ENCODE measurements around the gene SEMA3F. TPM values are rescaled to one million over a fixed set of nuclear protein-coding genes. Genes with fewer than 3 reads are reported as not detected.

The SEMA3F gene
- total and polyA plus RNA-seq, 2 experiments from 2014 or later, result 2.3 to 67.6 TPM

DNA sequence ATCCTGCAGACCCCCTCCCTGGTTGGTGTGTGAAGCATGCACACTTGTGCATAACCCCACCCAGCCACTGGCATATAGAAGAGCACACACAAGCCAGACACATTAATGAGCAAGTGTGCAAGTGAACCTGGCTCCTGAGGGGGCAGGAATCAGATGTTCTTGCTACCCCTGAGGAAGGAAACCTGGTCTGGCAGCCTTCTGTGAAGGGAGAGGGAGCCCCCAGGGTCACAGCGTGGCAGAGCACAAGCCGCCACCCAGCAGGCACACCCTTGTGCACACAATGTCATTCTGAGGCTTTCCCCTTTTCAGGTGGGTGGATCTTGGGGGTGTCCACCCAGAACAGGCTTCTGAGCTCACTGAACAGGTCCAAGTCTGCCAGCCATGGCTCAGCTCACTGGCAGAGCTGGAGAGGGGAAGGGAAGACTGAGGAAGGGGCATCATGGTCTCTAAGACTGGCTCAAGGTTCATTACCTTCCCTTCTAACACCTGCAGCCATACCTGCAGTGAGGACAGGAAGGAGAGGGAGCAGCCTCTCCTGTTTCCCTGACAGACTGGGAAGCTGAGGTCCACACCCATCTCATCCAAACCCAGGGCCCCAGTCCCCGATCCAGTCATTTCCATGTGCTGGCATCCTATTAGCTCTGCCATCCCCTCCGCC is 31.6 kb upstream of the SEMA3F start:
- H2AFZ ChIP-seq, result no peak overlapping the region
- TF ChIP-seq, protein P1, sequence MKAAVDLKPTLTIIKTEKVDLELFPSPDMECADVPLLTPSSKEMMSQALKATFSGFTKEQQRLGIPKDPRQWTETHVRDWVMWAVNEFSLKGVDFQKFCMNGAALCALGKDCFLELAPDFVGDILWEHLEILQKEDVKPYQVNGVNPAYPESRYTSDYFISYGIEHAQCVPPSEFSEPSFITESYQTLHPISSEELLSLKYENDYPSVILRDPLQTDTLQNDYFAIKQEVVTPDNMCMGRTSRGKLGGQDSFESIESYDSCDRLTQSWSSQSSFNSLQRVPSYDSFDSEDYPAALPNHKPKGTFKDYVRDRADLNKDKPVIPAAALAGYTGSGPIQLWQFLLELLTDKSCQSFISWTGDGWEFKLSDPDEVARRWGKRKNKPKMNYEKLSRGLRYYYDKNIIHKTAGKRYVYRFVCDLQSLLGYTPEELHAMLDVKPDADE (IDR thresholded peaks at IDR 0.05), result no peak
- TF ChIP-seq, protein P2, sequence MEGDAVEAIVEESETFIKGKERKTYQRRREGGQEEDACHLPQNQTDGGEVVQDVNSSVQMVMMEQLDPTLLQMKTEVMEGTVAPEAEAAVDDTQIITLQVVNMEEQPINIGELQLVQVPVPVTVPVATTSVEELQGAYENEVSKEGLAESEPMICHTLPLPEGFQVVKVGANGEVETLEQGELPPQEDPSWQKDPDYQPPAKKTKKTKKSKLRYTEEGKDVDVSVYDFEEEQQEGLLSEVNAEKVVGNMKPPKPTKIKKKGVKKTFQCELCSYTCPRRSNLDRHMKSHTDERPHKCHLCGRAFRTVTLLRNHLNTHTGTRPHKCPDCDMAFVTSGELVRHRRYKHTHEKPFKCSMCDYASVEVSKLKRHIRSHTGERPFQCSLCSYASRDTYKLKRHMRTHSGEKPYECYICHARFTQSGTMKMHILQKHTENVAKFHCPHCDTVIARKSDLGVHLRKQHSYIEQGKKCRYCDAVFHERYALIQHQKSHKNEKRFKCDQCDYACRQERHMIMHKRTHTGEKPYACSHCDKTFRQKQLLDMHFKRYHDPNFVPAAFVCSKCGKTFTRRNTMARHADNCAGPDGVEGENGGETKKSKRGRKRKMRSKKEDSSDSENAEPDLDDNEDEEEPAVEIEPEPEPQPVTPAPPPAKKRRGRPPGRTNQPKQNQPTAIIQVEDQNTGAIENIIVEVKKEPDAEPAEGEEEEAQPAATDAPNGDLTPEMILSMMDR (conservative IDR thresholded peaks at IDR 0.05; ENCODE audit: low read depth in 2 of 2), result no peak
- TF ChIP-seq ZNF114 (CRISPR knock-in tag; IDR thresholded peaks at IDR 0.05), result no peak
- no peak for TF ChIP-seq EZH2phosphoT487 (IDR thresholded peaks at IDR 0.05; ENCODE audit: unreplicated experiment)
- TF ChIP-seq, protein P3, sequence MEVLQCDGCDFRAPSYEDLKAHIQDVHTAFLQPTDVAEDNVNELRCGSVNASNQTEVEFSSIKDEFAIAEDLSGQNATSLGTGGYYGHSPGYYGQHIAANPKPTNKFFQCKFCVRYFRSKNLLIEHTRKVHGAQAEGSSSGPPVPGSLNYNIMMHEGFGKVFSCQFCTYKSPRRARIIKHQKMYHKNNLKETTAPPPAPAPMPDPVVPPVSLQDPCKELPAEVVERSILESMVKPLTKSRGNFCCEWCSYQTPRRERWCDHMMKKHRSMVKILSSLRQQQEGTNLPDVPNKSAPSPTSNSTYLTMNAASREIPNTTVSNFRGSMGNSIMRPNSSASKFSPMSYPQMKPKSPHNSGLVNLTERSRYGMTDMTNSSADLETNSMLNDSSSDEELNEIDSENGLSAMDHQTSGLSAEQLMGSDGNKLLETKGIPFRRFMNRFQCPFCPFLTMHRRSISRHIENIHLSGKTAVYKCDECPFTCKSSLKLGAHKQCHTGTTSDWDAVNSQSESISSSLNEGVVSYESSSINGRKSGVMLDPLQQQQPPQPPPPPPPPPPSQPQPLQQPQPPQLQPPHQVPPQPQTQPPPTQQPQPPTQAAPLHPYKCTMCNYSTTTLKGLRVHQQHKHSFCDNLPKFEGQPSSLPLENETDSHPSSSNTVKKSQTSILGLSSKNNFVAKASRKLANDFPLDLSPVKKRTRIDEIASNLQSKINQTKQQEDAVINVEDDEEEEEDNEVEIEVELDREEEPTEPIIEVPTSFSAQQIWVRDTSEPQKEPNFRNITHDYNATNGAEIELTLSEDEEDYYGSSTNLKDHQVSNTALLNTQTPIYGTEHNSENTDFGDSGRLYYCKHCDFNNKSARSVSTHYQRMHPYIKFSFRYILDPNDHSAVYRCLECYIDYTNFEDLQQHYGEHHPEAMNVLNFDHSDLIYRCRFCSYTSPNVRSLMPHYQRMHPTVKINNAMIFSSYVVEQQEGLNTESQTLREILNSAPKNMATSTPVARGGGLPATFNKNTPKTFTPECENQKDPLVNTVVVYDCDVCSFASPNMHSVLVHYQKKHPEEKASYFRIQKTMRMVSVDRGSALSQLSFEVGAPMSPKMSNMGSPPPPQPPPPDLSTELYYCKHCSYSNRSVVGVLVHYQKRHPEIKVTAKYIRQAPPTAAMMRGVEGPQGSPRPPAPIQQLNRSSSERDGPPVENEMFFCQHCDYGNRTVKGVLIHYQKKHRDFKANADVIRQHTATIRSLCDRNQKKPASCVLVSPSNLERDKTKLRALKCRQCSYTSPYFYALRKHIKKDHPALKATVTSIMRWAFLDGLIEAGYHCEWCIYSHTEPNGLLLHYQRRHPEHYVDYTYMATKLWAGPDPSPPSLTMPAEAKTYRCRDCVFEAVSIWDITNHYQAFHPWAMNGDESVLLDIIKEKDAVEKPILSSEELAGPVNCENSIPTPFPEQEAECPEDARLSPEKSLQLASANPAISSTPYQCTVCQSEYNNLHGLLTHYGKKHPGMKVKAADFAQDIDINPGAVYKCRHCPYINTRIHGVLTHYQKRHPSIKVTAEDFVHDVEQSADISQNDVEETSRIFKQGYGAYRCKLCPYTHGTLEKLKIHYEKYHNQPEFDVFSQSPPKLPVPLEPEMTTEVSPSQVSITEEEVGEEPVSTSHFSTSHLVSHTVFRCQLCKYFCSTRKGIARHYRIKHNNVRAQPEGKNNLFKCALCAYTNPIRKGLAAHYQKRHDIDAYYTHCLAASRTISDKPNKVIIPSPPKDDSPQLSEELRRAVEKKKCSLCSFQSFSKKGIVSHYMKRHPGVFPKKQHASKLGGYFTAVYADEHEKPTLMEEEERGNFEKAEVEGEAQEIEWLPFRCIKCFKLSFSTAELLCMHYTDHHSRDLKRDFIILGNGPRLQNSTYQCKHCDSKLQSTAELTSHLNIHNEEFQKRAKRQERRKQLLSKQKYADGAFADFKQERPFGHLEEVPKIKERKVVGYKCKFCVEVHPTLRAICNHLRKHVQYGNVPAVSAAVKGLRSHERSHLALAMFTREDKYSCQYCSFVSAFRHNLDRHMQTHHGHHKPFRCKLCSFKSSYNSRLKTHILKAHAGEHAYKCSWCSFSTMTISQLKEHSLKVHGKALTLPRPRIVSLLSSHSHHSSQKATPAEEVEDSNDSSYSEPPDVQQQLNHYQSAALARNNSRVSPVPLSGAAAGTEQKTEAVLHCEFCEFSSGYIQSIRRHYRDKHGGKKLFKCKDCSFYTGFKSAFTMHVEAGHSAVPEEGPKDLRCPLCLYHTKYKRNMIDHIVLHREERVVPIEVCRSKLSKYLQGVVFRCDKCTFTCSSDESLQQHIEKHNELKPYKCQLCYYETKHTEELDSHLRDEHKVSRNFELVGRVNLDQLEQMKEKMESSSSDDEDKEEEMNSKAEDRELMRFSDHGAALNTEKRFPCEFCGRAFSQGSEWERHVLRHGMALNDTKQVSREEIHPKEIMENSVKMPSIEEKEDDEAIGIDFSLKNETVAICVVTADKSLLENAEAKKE (CRISPR knock-in tag; IDR thresholded peaks at IDR 0.05), result no peak
- no peak for TF ChIP-seq NANOG (IDR thresholded peaks at IDR 0.05; ENCODE audit: borderline replicate concordance)
- no peak for TF ChIP-seq EZH2 (IDR thresholded peaks at IDR 0.05; ENCODE audit: low read depth, unreplicated experiment)
- TF ChIP-seq STAT1 (IDR thresholded peaks at IDR 0.05; ENCODE audit: unreplicated experiment), result no peak
- TF ChIP-seq CREB1 (CRISPR knock-in tag; IDR thresholded peaks at IDR 0.05; ENCODE audit: low read depth), result no peak
- TF ChIP-seq ZNF331 (CRISPR knock-in tag; IDR thresholded peaks at IDR 0.05; ENCODE audit: low read depth), result no peak
- TF ChIP-seq, protein P4, sequence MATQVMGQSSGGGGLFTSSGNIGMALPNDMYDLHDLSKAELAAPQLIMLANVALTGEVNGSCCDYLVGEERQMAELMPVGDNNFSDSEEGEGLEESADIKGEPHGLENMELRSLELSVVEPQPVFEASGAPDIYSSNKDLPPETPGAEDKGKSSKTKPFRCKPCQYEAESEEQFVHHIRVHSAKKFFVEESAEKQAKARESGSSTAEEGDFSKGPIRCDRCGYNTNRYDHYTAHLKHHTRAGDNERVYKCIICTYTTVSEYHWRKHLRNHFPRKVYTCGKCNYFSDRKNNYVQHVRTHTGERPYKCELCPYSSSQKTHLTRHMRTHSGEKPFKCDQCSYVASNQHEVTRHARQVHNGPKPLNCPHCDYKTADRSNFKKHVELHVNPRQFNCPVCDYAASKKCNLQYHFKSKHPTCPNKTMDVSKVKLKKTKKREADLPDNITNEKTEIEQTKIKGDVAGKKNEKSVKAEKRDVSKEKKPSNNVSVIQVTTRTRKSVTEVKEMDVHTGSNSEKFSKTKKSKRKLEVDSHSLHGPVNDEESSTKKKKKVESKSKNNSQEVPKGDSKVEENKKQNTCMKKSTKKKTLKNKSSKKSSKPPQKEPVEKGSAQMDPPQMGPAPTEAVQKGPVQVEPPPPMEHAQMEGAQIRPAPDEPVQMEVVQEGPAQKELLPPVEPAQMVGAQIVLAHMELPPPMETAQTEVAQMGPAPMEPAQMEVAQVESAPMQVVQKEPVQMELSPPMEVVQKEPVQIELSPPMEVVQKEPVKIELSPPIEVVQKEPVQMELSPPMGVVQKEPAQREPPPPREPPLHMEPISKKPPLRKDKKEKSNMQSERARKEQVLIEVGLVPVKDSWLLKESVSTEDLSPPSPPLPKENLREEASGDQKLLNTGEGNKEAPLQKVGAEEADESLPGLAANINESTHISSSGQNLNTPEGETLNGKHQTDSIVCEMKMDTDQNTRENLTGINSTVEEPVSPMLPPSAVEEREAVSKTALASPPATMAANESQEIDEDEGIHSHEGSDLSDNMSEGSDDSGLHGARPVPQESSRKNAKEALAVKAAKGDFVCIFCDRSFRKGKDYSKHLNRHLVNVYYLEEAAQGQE (IDR thresholded peaks at IDR 0.05; ENCODE audit: unreplicated experiment), result no peak
- no peak for TF ChIP-seq POLR2AphosphoS5 (IDR thresholded peaks at IDR 0.05; ENCODE audit: low read depth)
- H3K9me3 Mint-ChIP-seq, result no peaks in the 10 kb centered on the region
- H3K27me3 ChIP-seq (ENCODE audit: insufficient read depth), result no peaks in the 10 kb centered on the region
- peak overlapping the region; percentile 68 for H3K27ac Mint-ChIP-seq
- peaks cover 14% of the 10 kb centered on the region for H3K36me3 Mint-ChIP-seq (ENCODE audit: low read depth)
- H3K4me1 ChIP-seq (ENCODE audit: insufficient read depth), result peaks cover 22% of the 10 kb centered on the region
- DNase-seq (ENCODE audit: low spot score) (no peak), ATAC-seq (no peak)
- peaks cover 4% of the 10 kb centered on the region for H3K36me3 ChIP-seq (ENCODE audit: insufficient read depth)
- H3K9me2 ChIP-seq (ENCODE audit: insufficient read depth), result no peaks in the 10 kb centered on the region; the same call in 1 of the 2 replicates
- H3F3A ChIP-seq (replicated peaks; ENCODE audit: low read depth), result 0 out of 2 replicates have a peak, but pooled peaks cover 7% of the 10 kb centered on the region
- H3K4me3 Mint-ChIP-seq, result no peak overlapping the region
- peaks cover 36% of the 10 kb centered on the region for H3K4me1 Mint-ChIP-seq
- H3K4me3 ChIP-seq, result no peak overlapping the region
- H4K20me1 ChIP-seq (replicated peaks; ENCODE audit: insufficient read depth), result peaks cover 6% of the 10 kb centered on the region; the same call in 1 of the 2 replicates
- peaks cover 16% of the 10 kb centered on the region for H3K27me3 Mint-ChIP-seq (ENCODE audit: insufficient read depth, low read depth, poor library complexity)
- H3K4me2 ChIP-seq, result no peak overlapping the region
- H3K79me2 ChIP-seq (replicated peaks; ENCODE audit: insufficient read depth), result no peaks in the 10 kb centered on the region
- no peak overlapping the region for H3K27ac ChIP-seq (ENCODE audit: low read depth)

All from GM23338 (cell line).